Placental epithelial cell (primary cell): ENCODE data around the gene NSDHL. TPM values are rescaled to one million over a fixed set of nuclear protein-coding genes. Genes with fewer than 3 reads are reported as not detected.

Source experiments
- total RNA-seq: library from RNA; depleted of rRNA; stranded (reverse); fragments of >200 nt; gene quantifications from 2 replicates; pipeline ENCODE4 v1.2.3, GENCODE V29; 2012

Gene NSDHL
- total RNA-seq, result 8.6 and 22.8 TPM in 2 replicates

GRCh38 chrX:152830312-152831305, at the start of gene NSDHL, which contains the start of gene CETN2:
Gene NSDHL (plus strand): TSS chrX:152831063. CDS start chrX:152846325, 15,262 bp downstream.
Gene CETN2 (minus strand): TSS chrX:152830757. CDS start chrX:152830710, 47 bp downstream.

GRCh38 chrX:152897222-152898131, 66.6 kb downstream of the NSDHL start, which contains the start of gene ZNF185:
Gene ZNF185 (plus strand): TSS chrX:152898067. CDS start chrX:152914490, 16,423 bp downstream.

Other genes starting within 250 kb of the NSDHL start
- gene GABRQ, start 193.2 kb upstream of the NSDHL start, total RNA-seq, result under 0.01 TPM in 1 of 2 replicates, not detected in the other
- gene MAGEA3, start 132.3 kb upstream of the NSDHL start, total RNA-seq, result not detected in 2 replicates
- gene CSAG2, start 121.8 kb upstream of the NSDHL start, total RNA-seq, result not detected in 2 replicates
- gene MAGEA2B, start 116.4 kb upstream of the NSDHL start, total RNA-seq, result not detected in 2 replicates
- not detected in 2 replicates for gene CSAG1, start 97.3 kb upstream of the NSDHL start, total RNA-seq
- gene MAGEA12, start 97.3 kb upstream of the NSDHL start, total RNA-seq, result not detected in 2 replicates
- gene MAGEA2, start 77.2 kb upstream of the NSDHL start, total RNA-seq, result not detected in 2 replicates
- not detected in 2 replicates for gene CSAG3, start 71.8 kb upstream of the NSDHL start, total RNA-seq
- not detected in 2 replicates for gene MAGEA6, start 61.4 kb upstream of the NSDHL start, total RNA-seq
- 34.1 and 37.3 TPM in 2 replicates for gene CETN2, start 306 bp upstream of the NSDHL start, total RNA-seq
- gene ZNF185, start 67.0 kb downstream of the NSDHL start, total RNA-seq, result 36.5 and 76.3 TPM in 2 replicates
- not detected in 2 replicates for gene PNMA5, start 163.1 kb downstream of the NSDHL start, total RNA-seq
- not detected in 2 replicates for gene PNMA3, start 225.4 kb downstream of the NSDHL start, total RNA-seq
- under 0.01 and 0.11 TPM in 2 replicates for gene PNMA6A, start 241.4 kb downstream of the NSDHL start, total RNA-seq